HG03103 (cell line): Measurements from ENCODE around the gene MTARC1.
A peak's percentile ranks its signal among the peaks of the same experiment; 100 is the strongest.

Experiments
- ATAC-seq: cut with Tn5 transposase; IDR thresholded peaks from one replicate; pipeline ENCODE4 v1.9.1; 2021; ENCODE audit warnings: low read depth; ENCODE audit not compliant: unreplicated experiment

The MTARC1 gene

DNA sequence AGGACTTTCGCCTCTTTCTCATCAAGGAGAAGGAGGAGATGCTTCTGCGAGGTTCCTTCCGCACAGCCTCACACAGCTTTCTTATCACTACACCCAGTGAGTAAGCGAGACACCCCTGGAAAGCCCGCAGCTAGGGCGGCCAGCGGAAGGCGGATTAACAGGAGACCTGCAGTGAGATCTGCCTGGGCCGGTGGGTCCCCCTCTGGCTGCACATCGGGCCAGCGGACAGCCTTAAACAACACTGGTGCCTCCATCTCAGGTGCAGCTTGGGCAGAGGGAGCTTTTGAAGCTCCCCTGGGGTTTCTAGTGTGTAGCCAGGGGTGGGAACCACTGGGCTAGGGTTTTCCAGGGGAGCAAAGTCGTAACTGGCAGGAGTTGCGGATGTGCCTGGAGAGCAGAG, 17.5 kb upstream of the MTARC1 start:
- ATAC-seq: no peak

DNA sequence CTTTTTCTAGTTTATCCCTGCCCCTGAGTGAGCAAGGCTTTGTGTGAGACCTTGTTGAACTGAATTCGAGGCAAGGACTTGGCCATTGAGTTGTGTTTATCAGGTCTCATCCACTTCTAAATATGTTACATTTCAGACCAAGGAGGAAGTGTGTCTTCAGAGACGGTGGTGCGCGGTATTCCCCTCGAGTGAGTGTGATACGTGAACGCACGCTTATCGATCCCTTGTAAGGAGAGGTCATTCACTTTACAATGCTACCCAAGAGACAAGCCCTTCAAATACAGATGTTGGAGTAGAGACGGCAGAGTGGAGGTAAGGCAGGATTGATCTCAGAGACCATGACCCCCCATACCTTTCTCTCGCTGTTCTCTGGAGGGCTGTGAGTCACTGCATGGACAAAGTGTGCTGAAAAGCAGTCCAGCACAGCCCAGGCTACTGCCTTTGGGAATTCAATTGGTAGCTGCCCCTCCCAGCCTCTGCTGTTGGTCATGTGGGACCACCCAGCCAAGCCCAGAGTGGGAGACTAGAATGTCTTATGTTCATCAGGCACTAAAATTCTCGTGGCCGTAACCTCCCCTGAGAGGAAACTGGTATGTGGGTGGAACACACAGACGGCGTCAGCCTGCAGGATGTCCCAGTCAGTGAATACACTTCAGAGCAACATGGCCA, 16.3 kb upstream of the MTARC1 start:
- ATAC-seq: peak; percentile 69

DNA sequence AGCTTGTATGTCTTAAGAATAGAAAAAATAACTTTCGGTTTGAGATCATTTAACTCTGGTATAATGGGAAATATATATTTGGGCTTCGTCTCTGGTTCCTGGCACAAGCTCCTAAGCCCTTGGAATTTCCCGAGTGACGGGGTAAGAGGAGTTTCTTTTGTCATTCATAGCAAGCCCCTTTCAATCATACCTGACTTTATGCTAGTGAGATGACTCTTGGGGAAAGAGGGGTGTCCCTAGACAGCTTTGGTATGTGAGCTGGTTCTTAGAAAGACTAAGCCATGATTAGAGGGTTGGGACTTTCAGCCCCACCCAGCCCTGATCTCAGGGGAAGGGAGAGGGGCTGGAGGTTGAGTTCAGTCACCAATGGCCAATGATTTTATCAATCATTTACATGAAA, 13.9 kb upstream of the MTARC1 start:
- no peak for ATAC-seq

GRCh38 chr1:220775240-220775853, 11.4 kb upstream of the MTARC1 start:
- no peak for ATAC-seq

DNA sequence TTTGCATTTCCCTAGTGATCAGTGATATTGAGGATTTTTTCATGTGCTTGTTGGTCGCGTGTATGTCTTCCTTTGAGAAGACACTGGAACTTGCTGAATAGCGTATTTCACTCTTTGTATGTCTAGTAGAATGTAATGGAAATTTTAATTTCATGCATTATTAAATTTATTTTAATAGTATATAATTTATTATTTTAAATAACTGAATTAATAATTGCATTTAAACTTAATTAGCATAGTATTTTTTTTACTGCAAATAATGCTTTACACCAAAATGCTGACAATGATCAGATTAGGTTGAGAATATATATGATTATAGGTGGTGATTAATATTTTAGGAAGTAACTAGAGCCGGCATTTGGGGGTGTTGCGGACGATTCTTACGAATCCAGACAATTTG, 10.5 kb upstream of the MTARC1 start:
- ATAC-seq: no peak

DNA sequence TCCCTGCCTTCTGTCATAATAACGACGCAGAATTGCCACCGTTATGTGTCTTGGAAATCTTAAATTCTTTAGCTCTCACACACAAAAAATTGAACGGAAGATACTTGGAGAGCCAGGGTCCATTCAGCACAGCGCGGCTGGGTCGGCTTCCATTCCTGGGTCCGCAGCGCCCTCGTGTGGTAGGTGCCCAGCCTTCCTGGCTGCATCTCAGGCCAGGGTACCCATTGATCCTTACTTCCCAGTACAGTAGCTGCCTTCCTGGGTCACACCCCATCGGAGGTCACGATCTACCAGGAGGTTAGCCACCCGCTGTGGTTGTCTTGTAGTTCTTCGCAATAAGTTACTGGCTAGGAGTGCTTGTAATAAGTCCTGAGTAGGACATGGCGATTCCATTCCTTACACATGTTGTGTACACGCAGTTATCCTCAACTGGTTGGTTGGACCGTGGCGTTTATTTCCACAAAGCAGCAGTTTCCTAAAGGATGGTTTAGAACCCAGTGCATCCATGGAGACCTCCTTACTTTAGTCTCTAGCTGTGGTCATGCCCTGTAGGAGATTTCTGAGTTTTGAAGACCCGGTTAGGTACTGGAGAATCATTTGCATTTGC, 9.9 kb upstream of the MTARC1 start:
- ATAC-seq: peak; percentile 75

DNA sequence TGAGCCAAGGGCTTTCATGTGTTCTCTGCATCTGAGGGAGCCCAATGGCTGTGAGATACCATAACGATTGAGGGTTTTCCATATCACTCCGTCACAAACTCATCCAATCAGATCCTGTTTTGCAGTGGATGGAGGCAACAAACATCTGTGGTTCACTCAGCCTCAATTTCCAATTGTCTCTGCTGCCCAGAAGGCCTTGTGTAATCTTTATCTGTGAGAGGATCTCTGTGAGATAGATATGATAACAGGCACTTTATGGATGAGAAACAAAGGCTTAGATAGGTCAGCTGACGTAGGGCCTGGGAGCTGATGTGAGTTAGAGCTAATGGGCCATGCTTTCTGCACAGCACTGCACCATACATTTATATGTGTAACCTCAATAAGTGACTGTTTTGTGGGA, 3.3 kb upstream of the MTARC1 start:
- ATAC-seq: no peak

DNA sequence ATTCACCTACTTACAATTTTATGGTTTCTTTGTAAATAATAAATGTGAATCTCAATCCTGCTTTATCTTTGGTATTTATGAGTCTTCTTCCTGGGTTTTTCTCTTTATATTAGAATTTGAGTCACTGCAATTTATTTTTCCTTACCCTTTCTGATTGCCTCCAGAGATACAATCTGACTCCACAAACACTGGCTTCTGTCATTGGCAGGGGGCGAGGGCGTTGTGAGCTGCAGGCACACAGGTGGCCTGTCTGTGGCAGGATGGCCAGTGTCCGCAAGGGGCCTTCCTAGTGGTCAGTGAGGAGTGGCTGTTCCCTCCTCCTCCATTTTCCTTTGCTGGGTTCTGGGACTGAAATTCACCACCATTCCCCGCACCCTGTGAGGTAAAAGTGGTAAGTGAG, 2.0 kb upstream of the MTARC1 start:
- no peak for ATAC-seq

DNA sequence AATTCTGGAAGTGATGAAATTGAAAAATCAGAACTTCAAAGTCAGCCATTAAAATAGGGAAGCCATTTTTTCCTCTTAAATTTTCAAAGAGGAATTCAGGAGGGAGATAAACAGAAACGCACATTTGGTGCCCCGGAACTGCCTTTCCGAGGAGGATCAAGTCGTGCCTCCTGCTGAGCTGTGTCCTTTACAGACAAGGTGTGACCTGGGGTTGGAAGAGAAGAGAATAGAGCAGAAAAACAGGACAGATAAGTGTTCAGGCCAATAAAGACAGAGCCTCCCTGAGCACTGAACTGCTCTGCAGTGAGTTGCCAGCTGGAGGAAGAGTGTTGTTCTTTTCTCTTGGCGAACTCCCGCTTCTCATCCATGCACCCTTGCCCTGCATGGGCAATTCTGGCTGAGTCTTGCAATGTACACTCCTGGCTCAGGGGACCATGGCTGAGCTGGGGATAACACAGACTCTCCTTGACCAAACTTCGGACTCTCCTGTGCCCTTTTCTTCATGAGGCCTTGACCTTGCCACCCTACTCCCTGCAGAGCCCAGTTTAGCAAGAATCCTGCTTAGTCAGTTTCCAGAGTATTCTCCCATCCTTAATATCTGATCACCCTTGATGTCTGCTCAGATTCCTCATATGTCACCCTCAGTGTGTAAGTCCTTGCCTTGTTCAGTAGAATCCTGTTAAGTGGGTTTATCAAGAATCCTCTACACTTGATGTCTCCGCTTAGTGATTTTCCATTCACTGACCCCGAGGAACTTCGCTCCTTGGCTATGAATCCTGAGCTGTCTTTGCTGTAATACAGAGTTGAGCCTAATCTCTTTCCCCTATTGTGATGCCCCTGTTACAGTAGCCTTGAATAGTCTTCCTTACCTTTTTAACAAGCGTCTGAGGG, 1.3 kb upstream of the MTARC1 start:
- no peak for ATAC-seq

DNA sequence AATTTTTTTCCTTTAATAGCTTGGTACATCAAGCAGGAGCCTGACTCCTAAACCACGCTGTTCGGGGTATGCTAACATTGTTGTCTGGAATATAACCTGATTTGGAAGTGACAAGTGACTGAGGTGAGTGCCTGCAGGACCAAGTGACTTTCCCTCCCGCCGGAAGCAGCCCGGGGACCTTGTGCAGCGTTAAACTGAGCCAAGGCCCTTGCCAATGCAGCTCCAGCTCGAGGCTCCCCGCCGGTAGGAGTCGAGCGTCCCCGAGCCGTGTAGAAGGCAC, 716 bp upstream of the MTARC1 start:
- peak; percentile 24 for ATAC-seq

GRCh38 chr1:220787069-220787619, 431 bp downstream of the MTARC1 start:
- ATAC-seq: peak; percentile 29

DNA sequence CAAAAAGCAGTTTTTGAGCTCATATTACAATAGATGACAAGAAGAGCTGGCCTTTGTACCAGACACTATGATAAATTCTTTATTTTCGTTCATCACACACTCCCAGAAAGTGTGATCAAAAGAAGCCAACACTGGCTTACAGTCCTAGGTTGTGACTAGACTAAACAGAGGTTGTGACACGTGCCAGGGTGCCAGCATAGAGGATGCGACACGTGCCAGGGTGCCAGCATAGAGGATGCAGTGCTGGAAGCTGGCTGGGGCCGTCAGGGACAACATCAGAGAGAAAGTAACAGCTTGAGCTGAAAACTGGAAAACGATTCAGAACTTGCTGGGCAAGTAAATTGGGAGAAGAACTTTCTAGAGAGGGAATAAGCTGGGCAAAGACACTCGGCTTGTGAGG, 2.2 kb downstream of the MTARC1 start:
- no peak for ATAC-seq

GRCh38 chr1:220789532-220790147, 2.9 kb downstream of the MTARC1 start:
- no peak for ATAC-seq

DNA sequence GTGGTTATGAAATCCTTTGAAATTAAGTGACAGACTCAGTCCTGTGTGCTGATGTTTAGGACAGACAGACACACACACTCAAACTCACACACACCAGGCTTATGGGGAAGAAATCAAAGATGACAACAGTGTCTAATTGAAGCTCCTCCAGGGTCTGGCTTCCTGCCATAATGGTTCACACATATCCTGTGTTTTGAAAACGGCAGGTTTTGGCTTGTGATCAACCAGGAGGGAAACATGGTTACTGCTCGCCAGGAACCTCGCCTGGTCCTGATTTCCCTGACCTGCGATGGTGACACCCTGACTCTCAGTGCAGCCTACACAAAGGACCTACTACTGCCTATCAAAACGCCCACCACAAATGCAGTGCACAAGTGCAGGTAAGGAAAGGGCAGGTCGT, 4.6 kb downstream of the MTARC1 start:
- no peak for ATAC-seq

DNA sequence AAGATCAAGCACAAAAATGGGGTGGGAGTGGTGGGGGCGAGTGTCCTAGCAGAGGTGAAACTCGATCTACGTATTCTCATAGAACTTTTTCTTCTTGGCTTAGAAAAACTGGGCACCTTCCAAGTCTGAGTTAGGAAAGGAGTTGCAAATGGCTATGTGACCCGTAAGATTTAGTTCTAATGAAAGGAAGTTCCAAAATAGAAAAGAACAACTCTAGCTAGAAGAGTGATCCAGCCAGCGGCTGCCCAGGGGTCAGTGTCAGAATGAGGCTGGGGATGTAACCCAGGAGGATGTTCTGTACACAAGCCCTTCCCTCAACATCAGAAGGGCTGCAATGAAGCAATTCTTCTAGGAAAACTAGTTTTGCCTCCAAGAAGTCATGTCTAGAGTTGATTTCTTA, 5.2 kb downstream of the MTARC1 start:
- ATAC-seq: no peak

GRCh38 chr1:220796530-220796929, 9.8 kb downstream of the MTARC1 start:
- no peak for ATAC-seq

- no peak for ATAC-seq
Observed at GRCh38 chr1:220797044-220797443, 10.3 kb downstream of the MTARC1 start.

DNA sequence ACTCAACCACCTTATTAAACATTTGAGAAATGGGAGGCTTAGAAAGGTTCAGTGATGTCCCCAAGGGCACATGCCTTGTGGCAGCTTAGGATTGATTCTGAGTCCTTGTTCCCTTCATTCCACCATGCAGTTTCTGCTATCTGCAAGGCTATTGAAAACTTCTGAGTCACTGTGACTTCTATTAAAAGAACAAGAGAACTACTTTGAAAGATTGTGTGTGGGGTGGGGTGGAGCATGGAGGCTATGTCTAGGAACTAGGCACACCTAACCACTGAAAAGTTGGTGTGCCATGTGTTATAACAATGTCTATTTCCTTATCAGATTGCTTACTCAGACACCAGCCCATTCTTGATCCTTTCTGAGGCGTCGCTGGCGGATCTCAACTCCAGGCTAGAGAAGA, 10.8 kb downstream of the MTARC1 start:
- ATAC-seq: no peak

DNA sequence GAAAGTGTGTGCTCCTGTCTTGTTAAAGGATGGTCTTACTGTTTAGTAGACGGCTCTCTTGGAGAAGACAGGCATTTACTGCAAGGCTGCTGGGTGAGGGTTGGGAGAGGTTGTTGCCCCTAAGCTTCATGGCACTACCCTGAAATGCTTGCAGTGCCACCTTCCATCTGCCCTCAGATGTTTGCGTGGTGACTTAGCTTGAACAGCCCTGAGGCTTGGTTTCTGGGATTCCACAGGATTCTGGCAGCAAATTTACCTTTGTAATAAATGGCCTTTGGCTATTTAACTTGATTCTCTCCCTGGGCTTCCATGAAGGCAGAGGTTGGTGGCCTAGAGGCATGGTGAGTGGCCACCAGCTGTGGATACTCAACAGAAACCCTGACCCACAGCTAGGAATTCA, 11.6 kb downstream of the MTARC1 start:
- ATAC-seq: no peak

DNA sequence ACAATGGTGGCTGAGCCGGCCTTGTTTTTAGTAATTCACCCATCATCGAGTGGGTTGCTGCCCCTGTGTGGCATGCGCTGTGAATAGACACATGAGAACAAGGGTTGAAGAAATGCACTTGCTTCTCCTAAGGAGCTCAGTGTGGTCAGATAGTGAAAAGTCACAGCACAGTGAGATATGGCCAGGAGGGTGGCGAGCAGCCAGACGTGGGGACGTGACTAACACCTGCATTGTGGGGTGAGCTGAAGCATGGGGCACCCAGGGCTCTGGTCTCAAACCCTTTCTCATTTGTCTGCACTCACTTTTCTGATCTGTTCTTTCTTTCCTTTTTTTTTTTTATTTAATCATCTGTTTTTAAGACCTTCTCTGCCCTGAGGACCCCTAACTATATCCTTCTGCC, 13.5 kb downstream of the MTARC1 start:
- ATAC-seq: no peak
